H1 (cell line): Measurements from ENCODE around the gene COL26A1. TPM values are rescaled to one million over a fixed set of nuclear protein-coding genes. Genes with fewer than 3 reads are reported as not detected.

ENCODE experiments used
- CTCF ChIA-PET: fragments of 300-600 bp; sonication (Branson Sonifier 250); formaldehyde crosslinking; loops from one replicate; lab custom pipeline; 2021; ENCODE audit not compliant: partially characterized antibody; lab: Charles Lee
- POLR2A ChIA-PET: fragments of 300-600 bp; sonication (Branson Sonifier 250); formaldehyde crosslinking; loops from one replicate; lab custom pipeline; 2021; ENCODE audit warnings: inconsistent platforms; ENCODE audit not compliant: partially characterized antibody; lab: Charles Lee
- DNase-seq, 2 experiments: peaks; one replicate each; pipeline versions ENCODE4 v3.0.0 to v3.0.0-alpha.2; 2010 to 2022; ENCODE audit warnings: low spot score in 2 of 2, low read depth in 1 of 2, mixed read lengths in 1 of 2
- FAIRE-seq: peaks from 2 replicates; lab custom pipeline; 2011; peaks lifted over from hg19 to GRCh38; lab: Jason Lieb, UNC
- H2AFZ ChIP-seq: 2 replicates; pipeline ENCODE4 v1.8.1; 2012; ENCODE audit warnings: low read length, inconsistent platforms
- H2AK5ac ChIP-seq: 2 replicates; pipeline ENCODE4 v1.6.1; 2013; ENCODE audit warnings: low read depth, low read length
- H2BK120ac ChIP-seq: replicated peaks from 2 replicates; pipeline ENCODE3; 2013; ENCODE audit warnings: low read depth, low read length, inconsistent platforms
- H2BK12ac ChIP-seq: 2 replicates; pipeline ENCODE4 v1.6.1; 2013; ENCODE audit warnings: low read depth, low read length
- H2BK15ac ChIP-seq: 2 replicates; pipeline ENCODE4 v1.6.1; 2013; ENCODE audit warnings: low read length
- H2BK20ac ChIP-seq: 2 replicates; pipeline ENCODE4 v1.6.1; 2013; ENCODE audit warnings: low read length
- H2BK5ac ChIP-seq: 2 replicates; pipeline ENCODE4 v1.6.1; 2013; ENCODE audit warnings: low read depth, low read length
- H3K14ac ChIP-seq: 2 replicates; pipeline ENCODE4 v1.6.1; 2013; ENCODE audit warnings: inconsistent platforms; ENCODE audit not compliant: insufficient read length
- H3K18ac ChIP-seq: 2 replicates; pipeline ENCODE4 v1.6.1; 2013; ENCODE audit warnings: low read length; ENCODE audit errors: extremely low read depth
- H3K23ac ChIP-seq: 2 replicates; pipeline ENCODE4 v1.6.1; 2013; ENCODE audit warnings: inconsistent platforms; ENCODE audit not compliant: insufficient read length
- H3K23me2 ChIP-seq: 2 replicates; pipeline ENCODE4 v1.6.1; 2013; ENCODE audit warnings: low read depth, low read length
- H3K27ac ChIP-seq: 2 replicates; pipeline ENCODE4 v1.6.1; 2011; ENCODE audit warnings: low read depth, low read length, inconsistent platforms
- H3K27me3 ChIP-seq, 4 experiments: replicated peaks in 1 of 4; 1 replicate in 1 of 4; 2 replicates in 3 of 4; pipeline versions ENCODE4 v1.6.1 to v1.8.1; 2011 to 2013; ENCODE audit warnings: low read length in 3 of 4, mild to moderate bottlenecking in 3 of 4, inconsistent platforms in 2 of 4, mixed read lengths in 2 of 4, moderate library complexity in 1 of 4; ENCODE audit not compliant: control insufficient read depth in 3 of 4, insufficient read depth in 3 of 4; ENCODE audit errors: extremely low read depth in 1 of 4
- H3K36me3 ChIP-seq, 4 experiments: 2 replicates each; pipeline versions ENCODE4 v1.6.1 to v1.8.1; 2011 to 2013; ENCODE audit warnings: mild to moderate bottlenecking in 4 of 4, low read length in 3 of 4, moderate library complexity in 2 of 4, control low read depth in 1 of 4, inconsistent platforms in 1 of 4; ENCODE audit not compliant: insufficient read depth in 4 of 4, control insufficient read depth in 2 of 4
- H3K4ac ChIP-seq: replicated peaks from 2 replicates; pipeline ENCODE3; 2013; ENCODE audit warnings: low read length, low read depth, mixed read lengths, inconsistent platforms; ENCODE audit not compliant: insufficient read length
- H3K4me1 ChIP-seq, 4 experiments: replicated peaks in 1 of 4; 1 replicate in 1 of 4; 2 replicates in 3 of 4; pipeline versions ENCODE4 v1.6.1 to v1.8.1; 2011 to 2013; ENCODE audit warnings: low read length in 3 of 4, inconsistent platforms in 2 of 4, mixed read lengths in 1 of 4; ENCODE audit not compliant: insufficient read depth in 4 of 4, control insufficient read depth in 3 of 4
- H3K4me2 ChIP-seq, 2 experiments: 2 replicates each; pipeline versions ENCODE4 v1.6.1 to v1.8.1; 2011 to 2013; ENCODE audit warnings: low read depth in 2 of 2, low read length in 2 of 2, control low read depth in 1 of 2, inconsistent platforms in 1 of 2, mild to moderate bottlenecking in 1 of 2; ENCODE audit not compliant: insufficient read depth in 1 of 2
- H3K4me3 ChIP-seq, 4 experiments: fragments of 200-600, 300-600 bp in 1 of 4; sonication (generic), shearing (Covaris generic), sonication (Bioruptor Twin) in 1 of 4; 2 replicates each; pipeline versions ENCODE4 v1.5.1 to v1.8.1; 2011 to 2016; ENCODE audit warnings: low read length in 4 of 4, low read depth in 3 of 4, control low read depth in 2 of 4, inconsistent platforms in 2 of 4, mild to moderate bottlenecking in 2 of 4, mixed read lengths in 1 of 4, moderate library complexity in 1 of 4; ENCODE audit not compliant: insufficient read depth in 2 of 4; ENCODE audit errors: extremely low read depth in 1 of 4
- H3K56ac ChIP-seq: replicated peaks from 2 replicates; pipeline ENCODE3; 2013; ENCODE audit warnings: low read depth, mild to moderate bottlenecking, mixed read lengths, low read length, inconsistent platforms; ENCODE audit not compliant: insufficient read length
- H3K79me1 ChIP-seq: 2 replicates; pipeline ENCODE4 v1.6.1; 2013; ENCODE audit warnings: low read depth, low read length, control low read depth
- H3K79me2 ChIP-seq, 2 experiments: 2 replicates each; pipeline versions ENCODE4 v1.6.1 to v1.8.1; 2012 to 2013; ENCODE audit warnings: low read length in 2 of 2, mild to moderate bottlenecking in 2 of 2, inconsistent platforms in 1 of 2; ENCODE audit not compliant: insufficient read depth in 2 of 2, control insufficient read depth in 1 of 2
- H3K9ac ChIP-seq, 4 experiments: replicated peaks in 1 of 4; 1 replicate in 1 of 4; 2 replicates in 3 of 4; pipeline versions ENCODE4 v1.6.1 to v1.8.1; 2011 to 2013; ENCODE audit warnings: low read depth in 3 of 4, low read length in 3 of 4, control low read depth in 2 of 4, mild to moderate bottlenecking in 2 of 4, moderate library complexity in 2 of 4, inconsistent platforms in 1 of 4; ENCODE audit errors: extremely low read depth in 1 of 4
- H3K9me3 ChIP-seq, 2 experiments: 2 replicates each; pipeline versions ENCODE4 v1.6.1 to v1.8.1; 2012 to 2013; ENCODE audit warnings: mild to moderate bottlenecking in 2 of 2, moderate library complexity in 2 of 2, control low read depth in 1 of 2, inconsistent platforms in 1 of 2, low read depth in 1 of 2, low read length in 1 of 2, mixed read lengths in 1 of 2; ENCODE audit not compliant: insufficient read depth in 2 of 2
- H4K20me1 ChIP-seq, 2 experiments: replicated peaks in 1 of 2; 2 replicates each; pipeline versions ENCODE3 to v1.8.1; 2011 to 2013; ENCODE audit warnings: inconsistent platforms in 2 of 2, low read length in 2 of 2, mild to moderate bottlenecking in 1 of 2; ENCODE audit not compliant: insufficient read depth in 2 of 2, control insufficient read depth in 1 of 2
- H4K5ac ChIP-seq: 2 replicates; pipeline ENCODE4 v1.6.1; 2013; ENCODE audit warnings: low read length, low read depth, mixed read lengths, inconsistent platforms; ENCODE audit not compliant: insufficient read length
- H4K8ac ChIP-seq: 2 replicates; pipeline ENCODE4 v1.8.0; 2013; ENCODE audit warnings: mild to moderate bottlenecking, moderate library complexity, low read length, inconsistent platforms; ENCODE audit not compliant: insufficient read depth; ENCODE audit errors: extremely low read depth
- H4K91ac ChIP-seq: replicated peaks from 2 replicates; pipeline ENCODE3; 2013; ENCODE audit warnings: low read length, mixed read lengths, inconsistent platforms; ENCODE audit not compliant: insufficient read length
- BACH1 ChIP-seq: IDR thresholded peaks from 2 replicates; pipeline ENCODE4 v1.6.1; 2012; ENCODE audit warnings: low read length, improper control_type of control experiment
- BCL11A ChIP-seq, 2 experiments: IDR thresholded peaks; one replicate each; pipeline ENCODE4 v1.6.1; 2011; ENCODE audit warnings: low read depth in 2 of 2, low read length in 2 of 2, mild to moderate bottlenecking in 2 of 2
- BRCA1 ChIP-seq: IDR thresholded peaks from 2 replicates; pipeline ENCODE4 v1.6.1; 2012; ENCODE audit warnings: low read depth, low read length, improper control_type of control experiment
- CEBPB ChIP-seq: IDR thresholded peaks from 2 replicates; pipeline ENCODE4 v1.6.1; 2012; ENCODE audit warnings: low read depth, low read length
- HDAC2 ChIP-seq, 2 experiments: fragments of 300-600 bp in 1 of 2; sonication (generic) in 1 of 2; IDR thresholded peaks; 2 replicates each; pipeline ENCODE4 v1.6.1; 2011 to 2012; ENCODE audit warnings: low read depth in 2 of 2, low read length in 2 of 2, mild to moderate bottlenecking in 2 of 2, moderate library complexity in 2 of 2, borderline replicate concordance in 1 of 2, inconsistent platforms in 1 of 2
- JUN ChIP-seq: IDR thresholded peaks from 2 replicates; pipeline ENCODE4 v1.6.1; 2011; ENCODE audit warnings: low read depth, mild to moderate bottlenecking, improper control_type of control experiment, low read length
- PHF8 ChIP-seq: fragments of 200-600 bp; sonication (generic); conservative IDR thresholded peaks from 2 replicates; pipeline ENCODE4 v1.7.1; 2012; ENCODE audit warnings: low read depth, mild to moderate bottlenecking, inconsistent platforms, low read length, moderate library complexity
- SIX5 ChIP-seq: IDR thresholded peaks from 2 replicates; pipeline ENCODE4 v1.6.1; 2011; ENCODE audit warnings: mild to moderate bottlenecking, low read depth, low read length
- SP4 ChIP-seq: IDR thresholded peaks from 2 replicates; pipeline ENCODE4 v1.6.1; 2012; ENCODE audit warnings: low read length, inconsistent platforms
- SRF ChIP-seq: IDR thresholded peaks from 2 replicates; pipeline ENCODE4 v1.6.1; 2011; ENCODE audit warnings: mild to moderate bottlenecking, low read depth, low read length, moderate library complexity
- TAF1 ChIP-seq: IDR thresholded peaks from 2 replicates; pipeline ENCODE4 v1.6.1; 2011; ENCODE audit warnings: mild to moderate bottlenecking, low read depth, low read length
- TEAD4 ChIP-seq: IDR thresholded peaks from 2 replicates; pipeline ENCODE4 v1.6.1; 2012; ENCODE audit warnings: low read depth, low read length, inconsistent platforms, mixed read lengths
- WGBS, 2 experiments: shearing (Covaris generic) in 1 of 2; methylation state at CpG; one replicate each; pipeline versions ENCODE4 v1.1.6 to v1.1.7; 2013 to 2015; ENCODE audit warnings: low lambda C conversion rate in 2 of 2, mixed read lengths in 2 of 2, inconsistent platforms in 1 of 2, low coverage in 1 of 2, missing lambda C conversion rate in 1 of 2; ENCODE audit not compliant: insufficient replicate concordance in 2 of 2, insufficient coverage in 1 of 2, insufficient read length in 1 of 2; ENCODE audit errors: extremely low coverage in 1 of 2, missing lambda C conversion rate in 1 of 2; 5-methylcytosine and 5-hydroxymethylcytosine counted together
- polyA plus RNA-seq, 7 experiments: library from polyadenylated mRNA; depleted of rRNA in 3 of 7; stranded (reverse) in 5 of 7; unstranded in 2 of 7; fragments of >200 nt in 5 of 7; fragments of 200-250 nt in 2 of 7; gene quantifications; 1 replicate in 5 of 7; 2 replicates in 1 of 7; 4 replicates in 1 of 7; pipeline versions ENCODE4 v1.2.1 to v1.2.3, GENCODE V29; 2011 to 2013; ENCODE audit warnings: missing spikeins in 2 of 7, mixed read lengths in 2 of 7
- total RNA-seq: library from RNA; stranded (reverse); fragmentation: NEBNext Ultra II Directional; extraction: Animal tissue kit (Norgen Biotek cat#: 25700); gene quantifications from 2 replicates; pipeline ENCODE4 v1.2.1, GENCODE V29; 2021
- TF ChIP-seq, protein P1 (sequence below), 3 experiments: IDR thresholded peaks; 1 replicate in 2 of 3; 2 replicates in 1 of 3; pipeline versions ENCODE4 v1.5.1 to v1.6.1; 2011; ENCODE audit warnings: low read length in 3 of 3, mild to moderate bottlenecking in 3 of 3, inconsistent platforms in 2 of 3, low read depth in 1 of 3, moderate library complexity in 1 of 3; ENCODE audit not compliant: insufficient read depth in 1 of 3; ENCODE audit errors: control extremely low read depth in 1 of 3

COL26A1 gene
- total and polyA plus RNA-seq, 2 of the 8 experiments (the other 6 are each of a cell fraction or from before 2014, with no cell fraction given) = 51.1 to 68.8 TPM

DNA sequence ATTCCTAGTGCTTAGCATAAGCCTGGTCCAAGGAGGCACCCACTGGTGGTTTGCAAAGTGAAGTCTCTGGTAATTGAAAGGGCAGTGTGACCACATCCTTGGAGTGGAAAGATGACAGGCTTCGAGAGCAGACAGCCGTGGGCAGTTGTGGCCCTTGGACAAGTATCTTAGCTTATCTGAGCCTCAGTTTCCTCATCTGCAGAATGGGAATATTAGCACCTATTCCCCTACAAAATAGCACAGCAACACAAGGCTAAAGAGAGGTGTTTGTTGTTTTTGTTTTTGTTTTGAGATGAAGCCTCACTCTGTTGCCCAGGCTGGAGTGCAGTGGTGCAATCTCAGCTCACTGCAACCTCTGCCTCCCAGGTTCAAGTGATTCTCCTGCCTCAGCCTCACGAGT lies 237.1 kb downstream of the COL26A1 start:
- Histone ChIP-seq H3K27ac (no peak overlapping the region), H2BK5ac (no peak overlapping the region), H3K9ac (no peak overlapping the region), H3K79me1 (no peaks in the 10 kb centered on the region), H3K14ac (no peak overlapping the region), H3K4me2 (no peak overlapping the region), H2AK5ac (no peak overlapping the region), H3K4ac (no peak overlapping the region), H3K4me1 (peaks cover 0 to 6% (median 6%) of the 10 kb centered on the region in 4 experiments; a peak in 5 of 7 replicates), H2AFZ (no peak overlapping the region), H4K20me1 (no peaks in the 10 kb centered on the region), H2BK120ac (no peak overlapping the region), H3K23ac (no peak overlapping the region), H3K79me2 (no peaks in the 10 kb centered on the region), H4K8ac (no peak overlapping the region), H4K5ac (no peak overlapping the region), H2BK20ac (no peak overlapping the region), H2BK15ac (no peak overlapping the region), H3K56ac (no peak overlapping the region), H3K4me3 (no peak overlapping the region), H3K27me3 (no peaks in the 10 kb centered on the region), H3K9me3 (no peaks in the 10 kb centered on the region), H3K23me2 (no peaks in the 10 kb centered on the region; the same call in 1 of the 2 replicates), H3K36me3 (no peaks in the 10 kb centered on the region), H2BK12ac (no peak overlapping the region), H4K91ac (no peak overlapping the region), H3K18ac (no peak overlapping the region)
- 92% methylated on average over 3 of the region's 3 CpGs; no CpG with 5 or more reads in 1 of the 2 experiments for WGBS, 2 experiments
- DNase-seq (no peak), FAIRE-seq (no peak)
- ChIA-PET CTCF (interaction anchor here (1.0 to 4.3 kb wide), 6 partner anchors 13 to 671 kb away, joined by 3 to 26 read pairs (median 4); no protein-coding TSS in a partner anchor), POLR2A (interaction anchor here (1.6 kb wide), 1 partner anchor 18 kb away, joined by 4 read pairs; no protein-coding TSS in a partner anchor)
- TF ChIP-seq SRF (no peak), SIX5 (no peak), TEAD4 (no peak), BRCA1 (no peak), HDAC2 (IDR thresholded peaks at IDR 0.05; ENCODE audit: borderline replicate concordance in 1 of 2, low read depth in 2 of 2, low read length in 2 of 2) (no peak), TAF1 (no peak), JUN (no peak), PHF8 (no peak), CEBPB (no peak), SP4 (no peak), BACH1 (no peak), BCL11A (IDR thresholded peaks at IDR 0.05; ENCODE audit: low read depth in 2 of 2, low read length in 2 of 2) (no peak)
- TF ChIP-seq, protein P1, sequence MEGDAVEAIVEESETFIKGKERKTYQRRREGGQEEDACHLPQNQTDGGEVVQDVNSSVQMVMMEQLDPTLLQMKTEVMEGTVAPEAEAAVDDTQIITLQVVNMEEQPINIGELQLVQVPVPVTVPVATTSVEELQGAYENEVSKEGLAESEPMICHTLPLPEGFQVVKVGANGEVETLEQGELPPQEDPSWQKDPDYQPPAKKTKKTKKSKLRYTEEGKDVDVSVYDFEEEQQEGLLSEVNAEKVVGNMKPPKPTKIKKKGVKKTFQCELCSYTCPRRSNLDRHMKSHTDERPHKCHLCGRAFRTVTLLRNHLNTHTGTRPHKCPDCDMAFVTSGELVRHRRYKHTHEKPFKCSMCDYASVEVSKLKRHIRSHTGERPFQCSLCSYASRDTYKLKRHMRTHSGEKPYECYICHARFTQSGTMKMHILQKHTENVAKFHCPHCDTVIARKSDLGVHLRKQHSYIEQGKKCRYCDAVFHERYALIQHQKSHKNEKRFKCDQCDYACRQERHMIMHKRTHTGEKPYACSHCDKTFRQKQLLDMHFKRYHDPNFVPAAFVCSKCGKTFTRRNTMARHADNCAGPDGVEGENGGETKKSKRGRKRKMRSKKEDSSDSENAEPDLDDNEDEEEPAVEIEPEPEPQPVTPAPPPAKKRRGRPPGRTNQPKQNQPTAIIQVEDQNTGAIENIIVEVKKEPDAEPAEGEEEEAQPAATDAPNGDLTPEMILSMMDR (IDR thresholded peaks at IDR 0.05; ENCODE audit: control extremely low read depth in 1 of 3, insufficient read depth in 1 of 3, low read depth in 1 of 3, low read length in 3 of 3) = no peak
